HG03039 (cell line): Measurements from ENCODE around the gene IKZF3.
A peak's percentile ranks its signal among the peaks of the same experiment; 100 is the strongest.
"Not testable (repeated sequence)": the region's sequence is repeated elsewhere in the genome, so short reads cannot be mapped to it uniquely, and the experiment has no call there.

ENCODE experiments used
- ATAC-seq: cut with Tn5 transposase; IDR thresholded peaks from one replicate; pipeline ENCODE4 v1.9.1; 2021; ENCODE audit warnings: mild to moderate bottlenecking, moderate library complexity; ENCODE audit not compliant: unreplicated experiment

The IKZF3 gene

DNA sequence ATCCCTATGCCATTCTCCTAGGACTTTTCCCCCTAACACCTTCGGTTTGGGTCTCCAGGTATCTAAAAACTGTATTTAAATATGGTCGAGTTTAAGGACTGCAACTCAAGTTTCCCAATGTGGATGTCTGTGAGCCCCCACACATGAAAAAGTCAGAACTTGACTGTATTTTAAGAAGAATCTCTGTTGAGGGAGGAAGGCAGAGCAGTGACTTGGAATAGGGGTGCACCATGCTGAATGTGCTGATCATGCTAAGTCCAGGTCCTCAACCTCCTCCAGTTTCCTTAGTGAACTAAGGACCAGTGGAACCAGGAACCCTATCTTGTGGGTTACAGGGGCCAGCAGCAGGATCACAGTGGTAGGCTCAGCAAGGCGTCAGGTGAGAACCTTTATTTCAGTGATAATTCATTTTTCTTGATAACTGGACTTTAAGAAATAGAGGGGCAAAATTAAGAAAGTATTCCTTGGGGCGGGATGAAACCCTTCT, 106.9 kb downstream of the IKZF3 start:
- ATAC-seq: no peak

DNA sequence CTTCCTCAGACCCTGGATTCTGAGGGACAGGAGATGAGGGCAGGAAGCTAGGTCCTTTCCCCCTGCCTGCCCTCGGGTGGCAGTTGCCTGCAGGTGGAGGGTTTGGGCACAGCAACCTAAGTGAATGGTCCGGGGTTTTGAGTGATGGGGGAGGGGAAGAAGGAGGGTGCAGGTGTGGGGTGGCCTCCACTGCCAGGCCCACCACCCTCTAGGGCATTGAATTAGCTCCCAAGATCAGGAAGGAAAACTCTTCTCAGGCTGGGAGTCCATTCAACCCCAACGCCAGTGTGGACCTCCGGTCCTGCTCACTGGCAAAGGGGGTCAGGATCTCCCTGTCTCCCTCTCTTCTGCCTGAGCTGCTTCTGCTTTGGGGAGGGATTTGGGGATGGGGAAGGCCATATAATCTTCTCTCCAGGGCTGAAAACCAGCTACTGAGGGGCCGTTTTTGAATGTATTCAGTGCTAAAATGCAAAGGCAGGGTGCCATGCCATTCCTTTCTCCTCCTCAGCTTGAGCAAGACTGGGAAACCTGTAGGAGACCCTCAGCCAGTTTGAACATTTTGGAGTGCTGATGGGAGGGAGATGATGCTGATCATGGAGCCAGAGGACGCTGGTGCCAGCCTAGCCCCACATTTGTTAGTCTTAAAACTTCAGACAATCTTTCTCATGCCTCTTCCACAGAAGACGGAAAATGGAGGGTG, 107.6 kb downstream of the IKZF3 start:
- ATAC-seq: no peak

- ATAC-seq: no peak
Observed at GRCh38 chr17:39755554-39756379, 108.3 kb downstream of the IKZF3 start.

- no peak for ATAC-seq
Observed at GRCh38 chr17:39754958-39755553, 109.1 kb downstream of the IKZF3 start.

- ATAC-seq: peak; percentile 49
Observed at GRCh38 chr17:39754161-39754957, 109.8 kb downstream of the IKZF3 start.

GRCh38 chr17:39753514-39754160, 110.5 kb downstream of the IKZF3 start:
- peak; percentile 23 for ATAC-seq

- ATAC-seq: no peak
Observed at GRCh38 chr17:39752241-39752881, 111.8 kb downstream of the IKZF3 start.

- no peak for ATAC-seq
Observed at GRCh38 chr17:39751637-39752036, 112.5 kb downstream of the IKZF3 start.

GRCh38 chr17:39751016-39751543, 113.0 kb downstream of the IKZF3 start:
- no peak for ATAC-seq

DNA sequence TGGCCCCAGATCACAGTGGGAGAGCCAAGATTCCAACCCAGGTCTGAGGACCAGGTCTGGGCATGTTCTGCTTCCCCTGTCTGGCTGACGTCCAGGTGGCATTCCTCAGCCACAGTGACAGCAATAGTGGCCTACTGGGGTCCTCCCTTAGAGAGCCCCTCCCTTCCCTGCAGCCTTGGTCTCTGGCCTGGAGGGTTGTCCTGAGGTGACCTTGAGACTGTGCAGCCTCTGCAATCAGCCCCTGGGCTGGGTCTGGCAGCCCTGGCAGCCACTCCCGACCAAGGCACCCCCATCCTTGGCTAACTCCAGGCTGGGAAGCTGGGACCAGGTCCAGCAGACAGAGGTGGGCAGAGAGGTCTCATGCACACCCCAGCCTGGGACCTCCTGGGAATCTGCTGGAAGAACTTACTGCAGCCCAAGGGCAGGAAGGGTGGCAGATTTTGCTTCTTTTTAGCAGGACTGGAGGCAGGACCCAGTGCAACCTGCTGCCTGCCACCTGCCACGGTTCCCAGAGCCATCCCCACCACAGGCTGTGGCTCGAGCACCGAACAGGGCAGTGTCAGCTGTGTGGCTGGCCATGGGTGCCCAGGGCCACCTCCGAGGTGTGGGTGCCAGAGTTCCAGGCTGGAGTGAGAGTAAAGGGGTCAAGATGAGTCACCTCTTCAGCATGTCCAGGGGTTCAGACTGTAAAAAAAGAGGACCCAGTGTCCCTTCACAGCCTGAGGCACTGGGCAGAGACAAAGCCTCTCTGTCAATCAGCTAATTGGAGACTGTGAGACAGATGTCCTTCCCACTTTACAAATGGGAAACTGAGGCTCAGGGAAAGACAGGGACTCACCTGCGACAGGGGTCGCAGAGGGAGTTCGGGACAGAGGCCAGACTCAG, 113.7 kb downstream of the IKZF3 start:
- no peak for ATAC-seq

- not testable (repeated sequence) for ATAC-seq
Observed at GRCh38 chr17:39748444-39749034, 115.6 kb downstream of the IKZF3 start.

DNA sequence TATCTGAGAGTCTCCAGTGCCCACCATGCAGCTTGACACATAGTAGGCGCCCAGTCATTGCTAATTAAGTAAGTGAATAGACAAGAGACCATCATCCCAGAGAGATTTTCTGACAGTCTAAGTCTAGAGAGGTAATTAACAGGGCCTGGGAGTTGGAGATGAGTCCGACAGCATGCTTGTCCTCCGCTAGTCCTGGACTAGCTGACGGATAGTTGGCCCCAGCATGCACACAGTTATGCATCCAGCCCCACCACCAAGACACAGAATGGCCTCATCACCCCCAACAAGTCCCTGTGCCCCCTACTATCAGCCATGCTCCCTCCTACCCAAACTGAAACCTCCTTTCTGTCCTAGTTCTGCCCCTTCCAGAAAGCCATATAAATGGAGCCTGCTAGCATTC, 116.4 kb downstream of the IKZF3 start:
- ATAC-seq: no peak

- ATAC-seq: no peak
Observed at GRCh38 chr17:39746145-39746461, 118.0 kb downstream of the IKZF3 start.

DNA sequence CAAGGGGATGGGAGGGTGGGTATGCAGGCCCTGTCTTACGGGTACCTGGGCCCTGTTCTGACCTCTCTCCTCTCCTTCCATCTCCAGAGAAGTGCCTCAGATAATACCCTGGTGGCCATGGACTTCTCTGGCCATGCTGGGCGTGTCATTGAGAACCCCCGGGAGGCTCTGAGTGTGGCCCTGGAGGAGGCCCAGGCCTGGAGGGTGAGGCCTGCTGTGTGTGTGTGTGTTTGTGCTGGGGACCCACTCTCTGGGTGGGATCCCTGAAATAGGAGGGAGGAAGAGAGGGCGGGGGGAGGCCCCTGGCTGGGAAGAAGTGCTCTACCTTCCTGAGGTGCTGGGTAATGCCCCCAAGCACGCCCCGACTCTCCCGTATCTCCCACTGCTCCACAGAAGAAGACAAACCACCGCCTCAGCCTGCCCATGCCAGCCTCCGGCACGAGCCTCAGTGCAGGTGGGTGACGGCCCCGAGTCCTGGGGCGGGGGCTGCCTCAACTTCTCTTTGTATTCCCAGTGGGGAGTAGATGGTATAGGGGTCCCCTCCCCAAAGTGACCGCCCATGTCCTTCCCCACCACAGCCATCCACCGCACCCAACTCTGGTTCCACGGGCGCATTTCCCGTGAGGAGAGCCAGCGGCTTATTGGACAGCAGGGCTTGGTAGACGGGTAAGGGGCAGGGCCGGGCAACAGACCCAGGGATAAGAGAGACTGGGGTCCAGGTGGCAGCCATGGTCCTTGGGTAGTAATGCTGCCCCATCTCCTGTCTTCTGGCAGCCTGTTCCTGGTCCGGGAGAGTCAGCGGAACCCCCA, 118.6 kb downstream of the IKZF3 start:
- ATAC-seq: no peak

DNA sequence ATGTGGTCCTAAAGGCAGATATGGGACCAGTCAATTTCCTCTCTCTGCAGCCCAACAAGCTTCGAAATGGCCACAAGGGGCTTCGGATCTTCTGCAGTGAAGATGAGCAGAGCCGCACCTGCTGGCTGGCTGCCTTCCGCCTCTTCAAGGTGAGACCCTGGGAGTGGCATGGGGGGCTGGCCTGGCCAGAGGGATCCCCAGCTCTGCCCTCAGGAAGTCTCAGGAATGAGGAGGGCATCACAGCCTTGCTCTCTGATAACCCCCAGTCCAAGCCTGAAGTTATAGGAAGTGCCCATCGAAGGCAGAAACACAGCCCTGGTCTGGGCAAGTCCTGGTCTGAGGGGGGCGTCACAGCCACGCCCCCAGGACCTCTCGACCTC, 119.3 kb downstream of the IKZF3 start:
- no peak for ATAC-seq

DNA sequence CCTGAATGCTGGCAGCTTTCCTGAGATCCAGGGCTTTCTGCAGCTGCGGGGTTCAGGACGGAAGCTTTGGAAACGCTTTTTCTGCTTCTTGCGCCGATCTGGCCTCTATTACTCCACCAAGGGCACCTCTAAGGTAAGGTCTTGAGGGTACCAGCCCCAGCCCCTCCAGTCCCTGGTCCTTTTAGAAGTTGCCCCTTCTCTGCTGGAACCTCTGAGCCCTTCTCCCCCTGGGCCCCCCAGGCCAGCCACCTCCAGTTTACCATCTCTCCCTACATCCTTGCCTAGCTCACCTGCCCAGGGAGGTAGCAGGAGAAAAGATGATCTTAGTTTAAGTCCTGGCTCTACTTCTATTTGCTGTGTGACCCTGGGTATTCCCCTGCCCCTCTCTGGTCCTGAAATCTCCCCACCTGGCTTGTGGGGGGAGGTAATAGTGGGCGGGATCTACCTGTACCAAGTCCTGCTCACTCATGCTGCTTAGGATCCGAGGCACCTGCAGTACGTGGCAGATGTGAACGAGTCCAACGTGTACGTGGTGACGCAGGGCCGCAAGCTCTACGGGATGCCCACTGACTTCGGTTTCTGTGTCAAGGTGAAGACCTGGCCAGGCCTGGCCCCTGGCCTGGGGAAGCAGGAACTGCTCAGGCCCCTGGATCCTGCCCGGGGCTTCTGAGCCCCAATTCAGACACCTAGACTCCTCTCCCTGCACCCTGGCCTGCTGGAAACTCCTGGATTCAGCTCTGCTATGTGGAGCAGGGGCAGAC, 119.9 kb downstream of the IKZF3 start:
- no peak for ATAC-seq

GRCh38 chr17:39742856-39743436, 121.2 kb downstream of the IKZF3 start:
- ATAC-seq: no peak
